DOHH2 (cell line): ENCODE measurements around the gene NEURL3.

ENCODE experiments used
- H3F3A ChIP-seq: fragments of 200-600 bp; sonication (generic), shearing (Covaris generic); 2 replicates; pipeline ENCODE4 v1.6.0; 2016; ENCODE audit warnings: antibody characterized with exemption, mild to moderate bottlenecking; ENCODE audit not compliant: control insufficient read depth, insufficient read depth
- H3K27ac ChIP-seq: fragments of 200-600 bp; sonication (generic); 2 replicates; pipeline ENCODE4 v1.5.1; 2014; ENCODE audit warnings: low read depth, mild to moderate bottlenecking, low read length, moderate library complexity
- H3K27me3 ChIP-seq: fragments of 200-600 bp; sonication (generic); 2 replicates; pipeline ENCODE4 v1.6.1; 2014; ENCODE audit warnings: mild to moderate bottlenecking, low read length, mixed read lengths; ENCODE audit not compliant: control insufficient read depth
- H3K36me3 ChIP-seq: fragments of 200-600 bp; sonication (generic); 2 replicates; pipeline ENCODE4 v1.6.1; 2014; ENCODE audit warnings: mild to moderate bottlenecking, low read length, moderate library complexity, mixed read lengths; ENCODE audit not compliant: control insufficient read depth
- H3K4me1 ChIP-seq: fragments of 200-600 bp; sonication (generic); 2 replicates; pipeline ENCODE4 v1.6.1; 2014; ENCODE audit warnings: mild to moderate bottlenecking, low read length, mixed read lengths; ENCODE audit not compliant: control insufficient read depth
- H3K4me2 ChIP-seq: fragments of 200-600 bp; sonication (generic); 2 replicates; pipeline ENCODE4 v1.6.0; 2014; ENCODE audit warnings: mild to moderate bottlenecking, low read length, moderate library complexity
- H3K4me3 ChIP-seq: fragments of 200-600 bp; sonication (generic); 2 replicates; pipeline ENCODE4 v1.5.1; 2014; ENCODE audit warnings: mild to moderate bottlenecking, low read length, mixed read lengths
- H3K79me2 ChIP-seq: fragments of 200-600 bp; sonication (generic); 2 replicates; pipeline ENCODE4 v1.6.1; 2014; ENCODE audit warnings: mild to moderate bottlenecking, low read length, mixed read lengths; ENCODE audit not compliant: control insufficient read depth
- H3K9me2 ChIP-seq: fragments of 200-600 bp; sonication (generic); replicated peaks from 2 replicates; pipeline ENCODE4 v1.6.1; 2014; ENCODE audit warnings: mild to moderate bottlenecking, low read length, mixed read lengths; ENCODE audit not compliant: control insufficient read depth
- H3K9me3 ChIP-seq: fragments of 200-600 bp; sonication (generic); 2 replicates; pipeline ENCODE4 v1.6.1; 2014; ENCODE audit warnings: antibody characterized with exemption, low read length, mixed read lengths; ENCODE audit not compliant: control insufficient read depth, insufficient read depth
- H4K20me1 ChIP-seq: fragments of 200-600 bp; sonication (generic); 2 replicates; pipeline ENCODE4 v1.6.0; 2014; ENCODE audit warnings: low read depth, mild to moderate bottlenecking, antibody characterized with exemption, low read length, moderate library complexity; ENCODE audit not compliant: control insufficient read depth, insufficient read depth
- EZH2phosphoT487 ChIP-seq: fragments of 200-600 bp; sonication (generic); IDR thresholded peaks from 2 replicates; pipeline ENCODE4 v1.6.1; 2017; ENCODE audit warnings: borderline replicate concordance, mild to moderate bottlenecking, antibody characterized with exemption, low read length, moderate library complexity, mixed read lengths
- TF ChIP-seq, protein P1 (sequence below): fragments of 200-600 bp; sonication (generic); IDR thresholded peaks from one replicate; pipeline ENCODE4 v1.5.1; 2014; ENCODE audit warnings: antibody characterized with exemption, mild to moderate bottlenecking, low read depth, low read length; ENCODE audit not compliant: poor library complexity, severe bottlenecking

Gene NEURL3

DNA sequence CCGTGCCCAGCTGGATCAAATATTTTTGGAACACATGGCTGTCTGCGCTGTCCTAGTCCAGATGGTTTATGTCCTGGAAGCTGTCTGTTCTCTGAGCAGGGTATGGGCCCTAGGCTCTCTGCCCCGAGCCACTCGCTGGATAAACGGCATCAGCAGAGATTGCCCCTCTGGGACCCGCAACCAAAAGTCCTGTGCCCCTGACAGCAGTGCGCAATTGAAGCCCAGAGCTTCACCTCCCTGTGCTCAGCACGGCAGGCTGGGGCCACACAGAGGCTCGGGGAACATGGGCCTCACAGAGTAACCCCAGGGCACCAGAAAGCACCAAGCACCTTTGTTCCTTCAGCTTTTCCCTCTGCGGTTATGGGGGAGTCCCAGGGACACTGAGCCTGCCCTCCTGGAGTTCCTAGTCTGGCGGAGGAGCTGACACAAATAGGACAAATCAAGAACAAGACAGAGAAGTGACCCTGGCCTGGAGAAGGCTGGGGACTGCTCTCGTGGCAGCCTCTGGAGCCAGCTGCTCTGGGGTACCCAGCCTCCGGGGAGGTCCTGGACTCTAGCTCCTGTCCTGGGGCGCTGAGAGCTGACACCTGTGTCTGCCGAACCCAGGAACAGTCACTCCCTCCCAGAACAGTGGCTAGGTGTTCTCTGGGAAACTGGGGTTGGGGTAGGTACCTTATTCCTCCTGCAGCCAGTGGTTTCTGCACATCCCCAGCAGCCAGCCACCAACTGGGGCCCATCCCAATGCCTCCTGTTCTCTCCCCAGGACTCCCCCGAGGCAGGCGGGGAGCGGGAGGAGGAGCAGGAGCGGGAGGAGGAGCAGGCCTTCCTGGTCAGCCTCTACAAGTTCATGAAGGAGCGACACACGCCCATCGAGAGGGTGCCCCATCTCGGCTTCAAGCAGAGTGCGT, 43.7 kb upstream of the NEURL3 start:
- Histone ChIP-seq H4K20me1 (no peaks in the 10 kb centered on the region), H3K36me3 (no peaks in the 10 kb centered on the region)

DNA sequence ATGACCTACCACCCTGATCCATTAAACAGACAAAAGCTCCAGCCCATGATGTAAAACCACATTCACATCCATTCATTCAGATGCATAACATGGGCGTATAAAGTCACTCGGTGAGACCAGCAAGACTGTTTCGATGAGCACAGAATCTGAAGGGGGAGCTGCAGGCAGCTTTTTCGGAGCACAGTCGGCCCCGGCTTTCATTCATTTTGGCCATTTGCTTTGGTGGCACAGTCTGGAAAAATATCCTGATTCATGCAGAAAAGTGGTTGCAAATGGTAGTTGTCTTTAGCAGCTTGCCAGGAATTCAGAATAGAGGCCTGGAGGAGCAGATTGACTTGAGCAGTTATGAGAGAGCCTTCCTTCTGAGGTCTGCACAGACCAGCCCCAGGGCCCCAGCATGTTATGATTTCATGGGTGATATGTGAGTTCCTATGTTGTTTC, 42.6 kb upstream of the NEURL3 start:
- no peaks in the 10 kb centered on the region for H3K79me2 ChIP-seq
- no peak overlapping the region for H3K4me2 ChIP-seq
- H4K20me1 ChIP-seq: no peaks in the 10 kb centered on the region
- H3F3A ChIP-seq: no peaks in the 10 kb centered on the region
- TF ChIP-seq EZH2phosphoT487: no peak
- TF ChIP-seq, protein P1, sequence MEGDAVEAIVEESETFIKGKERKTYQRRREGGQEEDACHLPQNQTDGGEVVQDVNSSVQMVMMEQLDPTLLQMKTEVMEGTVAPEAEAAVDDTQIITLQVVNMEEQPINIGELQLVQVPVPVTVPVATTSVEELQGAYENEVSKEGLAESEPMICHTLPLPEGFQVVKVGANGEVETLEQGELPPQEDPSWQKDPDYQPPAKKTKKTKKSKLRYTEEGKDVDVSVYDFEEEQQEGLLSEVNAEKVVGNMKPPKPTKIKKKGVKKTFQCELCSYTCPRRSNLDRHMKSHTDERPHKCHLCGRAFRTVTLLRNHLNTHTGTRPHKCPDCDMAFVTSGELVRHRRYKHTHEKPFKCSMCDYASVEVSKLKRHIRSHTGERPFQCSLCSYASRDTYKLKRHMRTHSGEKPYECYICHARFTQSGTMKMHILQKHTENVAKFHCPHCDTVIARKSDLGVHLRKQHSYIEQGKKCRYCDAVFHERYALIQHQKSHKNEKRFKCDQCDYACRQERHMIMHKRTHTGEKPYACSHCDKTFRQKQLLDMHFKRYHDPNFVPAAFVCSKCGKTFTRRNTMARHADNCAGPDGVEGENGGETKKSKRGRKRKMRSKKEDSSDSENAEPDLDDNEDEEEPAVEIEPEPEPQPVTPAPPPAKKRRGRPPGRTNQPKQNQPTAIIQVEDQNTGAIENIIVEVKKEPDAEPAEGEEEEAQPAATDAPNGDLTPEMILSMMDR: no peak
- H3K4me3 ChIP-seq: no peak overlapping the region
- no peaks in the 10 kb centered on the region for H3K27me3 ChIP-seq
- H3K9me3 ChIP-seq: no peaks in the 10 kb centered on the region
- H3K4me1 ChIP-seq: no peaks in the 10 kb centered on the region
- no peak overlapping the region for H3K27ac ChIP-seq
- H3K9me2 ChIP-seq: no peaks in the 10 kb centered on the region
- H3K36me3 ChIP-seq: no peaks in the 10 kb centered on the region

More for the DNA sequence above, 43.7 kb upstream of the NEURL3 start:
- H3K4me2 ChIP-seq: no peak overlapping the region
- no peaks in the 10 kb centered on the region for H3K9me2 ChIP-seq
- no peaks in the 10 kb centered on the region for H3F3A ChIP-seq
- H3K79me2 ChIP-seq: no peaks in the 10 kb centered on the region
- no peaks in the 10 kb centered on the region for H3K9me3 ChIP-seq
- H3K4me3 ChIP-seq: no peak overlapping the region
- H3K27ac ChIP-seq: no peak overlapping the region
- H3K27me3 ChIP-seq: no peaks in the 10 kb centered on the region
- TF ChIP-seq, protein P1: no peak
- no peak for TF ChIP-seq EZH2phosphoT487
- H3K4me1 ChIP-seq: no peaks in the 10 kb centered on the region

DNA sequence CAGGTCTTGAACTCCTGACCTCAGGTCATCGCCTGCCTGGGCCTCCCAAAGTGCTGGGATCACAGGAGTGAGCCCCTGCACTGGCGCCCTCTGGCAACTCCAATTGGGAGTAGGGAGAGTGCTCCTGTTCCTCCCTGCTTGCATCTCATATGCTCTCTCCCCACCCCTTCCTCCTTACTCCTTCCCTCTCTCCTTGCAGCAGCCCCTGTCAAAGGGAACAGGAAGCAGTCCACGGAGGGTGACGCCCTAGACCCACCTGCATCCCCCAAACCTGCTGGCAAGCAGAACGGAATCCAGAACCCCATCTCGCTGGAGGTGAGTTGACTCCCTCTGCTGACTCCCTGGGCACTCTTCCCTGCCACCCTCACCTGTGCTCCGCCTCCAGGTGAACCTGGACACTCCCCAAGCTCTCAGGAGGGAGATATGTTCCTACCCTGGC, 42.1 kb upstream of the NEURL3 start:
- Histone ChIP-seq H3K4me3 (no peak overlapping the region), H4K20me1 (no peaks in the 10 kb centered on the region), H3K27ac (no peak overlapping the region), H3K9me3 (no peaks in the 10 kb centered on the region), H3K4me2 (no peak overlapping the region), H3K27me3 (no peaks in the 10 kb centered on the region), H3K79me2 (no peaks in the 10 kb centered on the region), H3K4me1 (no peaks in the 10 kb centered on the region), H3K36me3 (no peaks in the 10 kb centered on the region), H3K9me2 (no peaks in the 10 kb centered on the region), H3F3A (no peaks in the 10 kb centered on the region)
- TF ChIP-seq, protein P1: no peak
- no peak for TF ChIP-seq EZH2phosphoT487
